HepG2 (cell line): ENCODE data around the gene CALM1. TPM values are rescaled to one million over a fixed set of nuclear protein-coding genes. Genes with fewer than 3 reads are reported as not detected.

Experiments
- AKAP8 ChIP-seq: sonication (generic); formaldehyde crosslinking; IDR thresholded peaks from 2 replicates; pipeline ENCODE4 v1.5.1; 2020; ENCODE audit warnings: mild to moderate bottlenecking, missing genetic modification reagents
- ATF5 ChIP-seq: sonication (generic); formaldehyde crosslinking; IDR thresholded peaks from 2 replicates; pipeline ENCODE4 v1.4.0; 2020; ENCODE audit warnings: mild to moderate bottlenecking, low read depth, missing genetic modification reagents
- ATRX ChIP-seq: sonication (generic); formaldehyde crosslinking; IDR thresholded peaks from 2 replicates; pipeline ENCODE4 v1.4.0; 2020; ENCODE audit warnings: missing genetic modification reagents, borderline replicate concordance
- CBFB ChIP-seq: sonication (generic); formaldehyde crosslinking; IDR thresholded peaks from 2 replicates; pipeline ENCODE4 v1.4.0; 2020; ENCODE audit warnings: missing genetic modification reagents
- CCAR2 ChIP-seq: fragments of 200-400 bp; formaldehyde crosslinking; optimal IDR thresholded peaks from 2 replicates; pipeline ENCODE3; 2018; ENCODE audit warnings: low read depth, mild to moderate bottlenecking, low read length, moderate library complexity
- DMAP1 ChIP-seq: IDR thresholded peaks from 2 replicates; pipeline ENCODE4 v1.6.1; 2016
- FOSL1 ChIP-seq: sonication (generic); formaldehyde crosslinking; IDR thresholded peaks from 2 replicates; pipeline ENCODE4 v1.9.0; 2021; ENCODE audit warnings: missing genetic modification reagents, borderline replicate concordance
- ISX ChIP-seq: sonication (generic); formaldehyde crosslinking; conservative IDR thresholded peaks from 2 replicates; pipeline ENCODE4 v1.5.0; 2020; ENCODE audit warnings: missing genetic modification reagents
- LRRFIP1 ChIP-seq: sonication (generic); formaldehyde crosslinking; conservative IDR thresholded peaks from 2 replicates; pipeline ENCODE4 v1.4.0; 2020; ENCODE audit warnings: missing genetic modification reagents
- MAFG ChIP-seq: sonication (generic); formaldehyde crosslinking; IDR thresholded peaks from 2 replicates; pipeline ENCODE4 v1.5.1; 2020; ENCODE audit warnings: mild to moderate bottlenecking, missing genetic modification reagents
- NFYC ChIP-seq: IDR thresholded peaks from 2 replicates; pipeline ENCODE4 v1.6.1; 2016; ENCODE audit warnings: missing genetic modification reagents, missing compliant biosample characterization
- PBX2 ChIP-seq: IDR thresholded peaks from 2 replicates; pipeline ENCODE4 v1.6.1; 2016; ENCODE audit warnings: control low read depth
- POLR2G ChIP-seq: fragments of 200-400 bp; formaldehyde crosslinking; IDR thresholded peaks from 2 replicates; pipeline ENCODE4 v1.6.1; 2018; ENCODE audit warnings: mild to moderate bottlenecking, low read depth, low read length, moderate library complexity
- STAT6 ChIP-seq: sonication (generic); formaldehyde crosslinking; IDR thresholded peaks from 2 replicates; pipeline ENCODE4 v1.4.0; 2020; ENCODE audit warnings: missing genetic modification reagents, mild to moderate bottlenecking, borderline replicate concordance
- ZNF124 ChIP-seq: sonication (generic); formaldehyde crosslinking; IDR thresholded peaks from 2 replicates; pipeline ENCODE4 v1.4.0; 2020; ENCODE audit warnings: missing genetic modification reagents
- ZNF224 ChIP-seq: sonication (generic); formaldehyde crosslinking; IDR thresholded peaks from 2 replicates; pipeline ENCODE4 v1.5.0; 2020; ENCODE audit warnings: mild to moderate bottlenecking, missing genetic modification reagents
- ZNF343 ChIP-seq: sonication (generic); formaldehyde crosslinking; IDR thresholded peaks from 2 replicates; pipeline ENCODE4 v1.4.0; 2020; ENCODE audit warnings: mild to moderate bottlenecking, missing genetic modification reagents
- ZNF460 ChIP-seq: sonication (generic); formaldehyde crosslinking; IDR thresholded peaks from 2 replicates; pipeline ENCODE4 v1.5.1; 2020; ENCODE audit warnings: missing genetic modification reagents, mild to moderate bottlenecking, borderline replicate concordance
- ZNF704 ChIP-seq: sonication (generic); formaldehyde crosslinking; IDR thresholded peaks from 2 replicates; pipeline ENCODE4 v1.8.1; 2023; ENCODE audit warnings: mild to moderate bottlenecking, inconsistent platforms, moderate library complexity, missing genetic modification reagents, borderline replicate concordance
- ZNF878 ChIP-seq: sonication (generic); formaldehyde crosslinking; IDR thresholded peaks from 2 replicates; pipeline ENCODE4 v1.8.1; 2023; ENCODE audit warnings: mild to moderate bottlenecking, missing genetic modification reagents, moderate library complexity
- polyA plus RNA-seq, 8 experiments: library from polyadenylated mRNA; depleted of rRNA in 3 of 8; stranded (reverse) in 7 of 8; unstranded in 1 of 8; fragments of >200 nt; fragmentation: Illumina TruSeq in 4 of 8; extraction: Trizol in 4 of 8; gene quantifications; 2 replicates each; pipeline versions ENCODE4 v1.2.1 to v1.2.3, GENCODE V29; 2011 to 2016; ENCODE audit warnings: low read depth in 4 of 8, missing spikeins in 1 of 8, mixed read lengths in 1 of 8; ENCODE audit not compliant: insufficient read depth in 1 of 8
- total RNA-seq, 5 experiments: library from RNA; depleted of rRNA; stranded (reverse); fragments of >200 nt; fragmentation: Illumina TruSeq; extraction: Trizol; gene quantifications; 2 replicates each; pipeline ENCODE4 v1.2.3, GENCODE V29; 2016; ENCODE audit warnings: low read depth in 1 of 5

Gene CALM1
- total and polyA plus RNA-seq, 2 of the 13 experiments (the other 11 are each of a cell fraction or from before 2014, with no cell fraction given): 110 to 238 TPM

- peak; percentile 53; the same call in 1 of the 2 replicates for TF ChIP-seq NFYC (CRISPR knock-in tag)
- no peak for TF ChIP-seq CCAR2
- peak; percentile 48; the same call in 1 of the 2 replicates for TF ChIP-seq ZNF460 (CRISPR knock-in tag)
- peak; percentile 85; the same call in 1 of the 2 replicates for TF ChIP-seq ZNF124 (CRISPR knock-in tag)
- TF ChIP-seq MAFG: no peak
- TF ChIP-seq CBFB: peak; percentile 91
- peak; percentile 73; the same call in 1 of the 2 replicates for TF ChIP-seq ISX (CRISPR knock-in tag)
- no peak for TF ChIP-seq ZNF343 (CRISPR knock-in tag)
- peak; percentile 85 for TF ChIP-seq ZNF704 (CRISPR knock-in tag)
- TF ChIP-seq FOSL1 (CRISPR knock-in tag): peak; percentile 37; the same call in 1 of the 2 replicates
- no peak; the same call in 1 of the 2 replicates for TF ChIP-seq AKAP8 (CRISPR knock-in tag)
- peak; percentile 77; the same call in 1 of the 2 replicates for TF ChIP-seq DMAP1
- TF ChIP-seq ATF5 (CRISPR knock-in tag): 0 out of 2 replicates have a peak, but pooled peaks have one; percentile 27
- no peak for TF ChIP-seq ATRX (CRISPR knock-in tag)
- no peak for TF ChIP-seq ZNF224
- TF ChIP-seq PBX2 (CRISPR knock-in tag): no peak
- TF ChIP-seq ZNF878 (CRISPR knock-in tag): no peak
- TF ChIP-seq STAT6 (CRISPR knock-in tag): no peak
- TF ChIP-seq POLR2G: peak; percentile 99
- TF ChIP-seq LRRFIP1 (CRISPR knock-in tag): 0 out of 2 replicates have a peak, but pooled peaks have one; percentile 40
These were observed at the start of gene CALM1 (continued) for GRCh38 chr14:90396341-90397339.
